ENCODE results near the gene CA5B. TPM values are rescaled to one million over a fixed set of nuclear protein-coding genes. Genes with fewer than 3 reads are reported as not detected.

Gene CA5B
- total RNA-seq, 4 donors from 2014 or later, result 1.1 to 69.3 (median 4.7) TPM

- 81% methylated on average over 3 of the region's 3 CpGs; no CpG with 5 or more reads in 1 of the 2 donors for WGBS, 2 donors (ENCODE audit: low coverage in 1 of 2)
- Histone ChIP-seq H3K27ac (no peak overlapping the region), H3K4me1 (peaks cover 0 to 12% (median 3%) of the 10 kb centered on the region in 4 donors), H3K4me3 (no peak overlapping the region), H3K27me3 (no peaks in the 10 kb centered on the region), H3K9me3 (no peaks in the 10 kb centered on the region), H3K36me3 (no peaks in the 10 kb centered on the region)
- intact Hi-C loops (cut with DNase I; ENCODE audit: low total_unique reads) (no loop called here), in situ Hi-C loops (cut with MboI; ENCODE audit: low pct_ligation_motif_present in 1 of 4, low pct_unique_long_range_greater_than_20kb in 1 of 4, low sequenced_read_pairs in 3 of 4) (loop anchor here in 1 of 4 donors (25.0 kb wide), 1 partner anchor 100 kb away; no protein-coding TSS in a partner anchor)
- no peak for TF ChIP-seq POLR2AphosphoS5 (IDR thresholded peaks at IDR 0.05)
- TF ChIP-seq EP300 (IDR thresholded peaks at IDR 0.05; ENCODE audit: low read depth), result no peak
- TF ChIP-seq CTCF (IDR thresholded peaks at IDR 0.05), result no peak
- no peak for TF ChIP-seq POLR2A (IDR thresholded peaks at IDR 0.05)
- no peak for DNase-seq
These were observed 48.8 kb downstream of the CA5B start for GRCh38 chrX:15786915-15787314.

GRCh38 chrX:15789979-15790768 lies 52.1 kb downstream of the CA5B start, which contains the start of gene ZRSR2:
Gene ZRSR2 (plus strand): TSS chrX:15790484. CDS start chrX:15790496, 12 bp downstream.
- intact Hi-C loops (cut with DNase I; ENCODE audit: low total_unique reads), result no loop called here
- H3K4me3 ChIP-seq, result peak within 1 kb of the TSS; percentile 34 to 84 (median 65)
- H3K4me1 ChIP-seq, result peaks cover 0 to 12% (median 5%) of the 10 kb centered on the region in 4 donors
- peak within 1 kb of the TSS; percentile 87 to 92 (median 90) for H3K27ac ChIP-seq
- DNase-seq, result peak; percentile 92
- H3K9me3 ChIP-seq, result no peaks in the 10 kb centered on the region
- H3K36me3 ChIP-seq, result no peaks in the 10 kb centered on the region
- TF ChIP-seq POLR2A (IDR thresholded peaks at IDR 0.05) (peak; percentile 57), CTCF (IDR thresholded peaks at IDR 0.05) (no peak), EP300 (IDR thresholded peaks at IDR 0.05; ENCODE audit: low read depth) (no peak), POLR2AphosphoS5 (IDR thresholded peaks at IDR 0.05) (peak; percentile 69 to 74 (median 73))
- in situ Hi-C loops (cut with MboI; ENCODE audit: low pct_ligation_motif_present in 1 of 4, low pct_unique_long_range_greater_than_20kb in 1 of 4, low sequenced_read_pairs in 3 of 4), result loop anchor here in 1 of 4 donors (25.0 kb wide), 1 partner anchor 103 kb away; no protein-coding TSS in a partner anchor
- 0% methylated on average over 55 of the region's 55 CpGs; no CpG with 5 or more reads in 1 of the 2 donors for WGBS, 2 donors (ENCODE audit: low coverage in 1 of 2)
- H3K27me3 ChIP-seq, result no peaks in the 10 kb centered on the region

GRCh38 chrX:15790769-15791290 lies 52.8 kb downstream of the CA5B start:
- Histone ChIP-seq H3K27ac (peak overlapping the region; percentile 87 to 92 (median 90)), H3K9me3 (no peaks in the 10 kb centered on the region), H3K4me3 (peak overlapping the region; percentile 34 to 84 (median 65)), H3K36me3 (no peaks in the 10 kb centered on the region), H3K27me3 (no peaks in the 10 kb centered on the region), H3K4me1 (peaks cover 0 to 12% (median 5%) of the 10 kb centered on the region in 4 donors)
- intact Hi-C loops (cut with DNase I; ENCODE audit: low total_unique reads), result no loop called here
- no peak for DNase-seq
- WGBS, 2 donors (ENCODE audit: low coverage in 1 of 2), result 0% methylated on average over 1 to 15 of the region's 15 CpGs
- TF ChIP-seq EP300 (IDR thresholded peaks at IDR 0.05; ENCODE audit: low read depth), result no peak
- in situ Hi-C loops (cut with MboI; ENCODE audit: low pct_ligation_motif_present in 1 of 4, low pct_unique_long_range_greater_than_20kb in 1 of 4, low sequenced_read_pairs in 3 of 4), result loop anchor here in 1 of 4 donors (25.0 kb wide), 1 partner anchor 104 kb away; no protein-coding TSS in a partner anchor

- TF ChIP-seq POLR2AphosphoS5 (IDR thresholded peaks at IDR 0.05), result no peak
- no peak for TF ChIP-seq POLR2A (IDR thresholded peaks at IDR 0.05)
- no peak for TF ChIP-seq CTCF (IDR thresholded peaks at IDR 0.05)
- no peak for TF ChIP-seq EP300 (IDR thresholded peaks at IDR 0.05; ENCODE audit: low read depth)
- Histone ChIP-seq H3K4me3 (no peak overlapping the region), H3K4me1 (no peaks in the 10 kb centered on the region), H3K36me3 (no peaks in the 10 kb centered on the region), H3K27me3 (no peaks in the 10 kb centered on the region), H3K27ac (no peak overlapping the region), H3K9me3 (no peaks in the 10 kb centered on the region)
- intact Hi-C loops (cut with DNase I; ENCODE audit: low total_unique reads) (no loop called here), in situ Hi-C loops (cut with MboI; ENCODE audit: low pct_ligation_motif_present in 1 of 4, low pct_unique_long_range_greater_than_20kb in 1 of 4, low sequenced_read_pairs in 3 of 4) (loop anchor here in 1 of 4 donors (25.0 kb wide), 1 partner anchor 110 kb away; no protein-coding TSS in a partner anchor)
- DNase-seq, result no peak
- WGBS, 2 donors (ENCODE audit: low coverage in 1 of 2), result 80 to 96% methylated on average over 1 to 4 of the region's 4 CpGs
These were observed 59.6 kb downstream of the CA5B start for GRCh38 chrX:15797707-15798106.
